CD4-positive, alpha-beta T cell treated with Interleukin-6 at 100 ng/mL for 8 hours (primary cell): Measurements from ENCODE around the gene PM20D1.
A peak's percentile ranks its signal among the peaks of the same experiment; 100 is the strongest.
"Not testable (repeated sequence)": the region's sequence is repeated elsewhere in the genome, so short reads cannot be mapped to it uniquely, and the experiment has no call there.

Source experiments
- DNase-seq: peaks from one replicate; pipeline ENCODE4 v3.0.0-alpha.2; 2020; ENCODE audit warnings: mixed read lengths, low spot score

PM20D1 gene

DNA sequence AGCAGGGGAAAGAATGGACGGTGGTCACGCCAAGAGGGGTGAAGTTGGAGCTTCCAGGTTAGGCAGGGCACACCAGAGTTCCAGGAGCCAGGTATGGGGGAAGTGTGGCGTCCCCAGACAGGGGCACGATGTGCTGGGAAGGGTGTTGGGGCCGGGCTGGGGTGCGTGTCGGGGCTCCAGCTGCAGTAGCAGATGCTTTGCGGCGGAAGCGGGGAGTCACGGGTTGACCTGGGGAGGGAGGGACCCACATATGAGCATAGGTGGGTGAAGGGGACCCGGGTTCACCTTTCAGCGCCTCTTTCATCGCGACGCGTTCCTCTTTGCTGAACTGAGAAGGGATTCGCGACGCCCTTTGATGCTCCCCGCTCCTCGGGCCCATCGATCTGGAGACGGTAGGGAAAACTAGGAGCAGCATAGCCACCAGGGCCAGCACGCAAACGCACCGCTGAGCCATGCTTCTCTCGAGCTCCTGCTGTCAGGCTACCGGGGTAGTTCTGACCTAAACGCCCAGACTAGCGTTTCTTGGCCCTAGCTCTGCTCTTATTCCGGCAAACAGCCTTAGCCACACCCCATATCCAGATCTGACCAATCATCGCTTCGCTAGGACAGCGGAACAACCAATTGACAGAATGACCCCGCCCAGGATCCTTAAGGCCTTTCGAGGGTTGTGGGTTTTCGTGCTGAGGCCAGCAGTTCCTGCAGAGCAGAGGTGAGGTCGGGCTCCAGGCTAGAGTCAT, at the start of gene PM20D1:
TSS of gene PM20D1 (minus strand) at position 514 of the 737 bp plus-strand sequence. CDS start at position 454, 60 bp downstream.
- DNase-seq = peak; percentile 87

DNA sequence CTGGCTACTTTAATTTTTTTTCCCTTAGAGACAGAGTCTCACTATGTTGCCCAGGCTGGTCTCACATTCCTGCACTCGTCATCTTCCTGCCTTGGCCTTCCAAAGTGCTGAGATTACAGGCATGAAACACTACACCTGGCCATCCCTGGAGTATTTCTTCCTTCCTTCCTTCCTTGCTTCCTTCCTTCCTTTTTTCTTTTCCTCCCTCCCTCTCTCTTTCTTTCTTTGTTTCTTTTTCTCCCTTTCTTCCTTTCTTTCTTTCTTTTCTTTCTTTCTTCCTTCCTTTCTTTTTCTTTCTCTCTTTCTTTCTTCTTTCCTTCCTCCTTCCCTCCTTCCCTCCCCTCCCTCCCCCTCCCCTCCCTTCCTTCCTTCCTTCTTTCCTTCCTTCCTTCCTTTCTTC, 46.4 kb upstream of the PM20D1 start:
- DNase-seq = no peak

GRCh38 chr1:205894119-205894518, 44.2 kb upstream of the PM20D1 start:
- DNase-seq = not testable (repeated sequence)

DNA sequence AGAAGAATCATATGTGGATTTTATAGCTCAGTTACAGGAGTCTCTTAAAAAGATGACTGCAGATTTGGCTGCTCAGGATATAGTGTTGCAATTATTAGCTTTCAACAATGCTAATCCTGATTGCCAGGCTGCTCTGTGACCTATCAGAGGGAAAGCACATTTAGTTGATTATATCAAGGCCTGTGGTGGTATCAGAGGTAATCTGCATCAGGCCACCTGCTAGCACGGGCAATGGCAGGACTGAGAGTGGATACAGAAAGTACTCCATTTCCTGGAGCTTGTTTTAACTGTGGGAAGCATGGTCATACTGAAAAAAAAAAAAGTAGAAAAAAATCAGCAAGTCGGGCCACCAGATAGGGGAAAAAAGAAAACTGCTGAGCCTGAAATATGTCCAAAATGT, 42.2 kb upstream of the PM20D1 start:
- DNase-seq = not testable (repeated sequence)

DNA sequence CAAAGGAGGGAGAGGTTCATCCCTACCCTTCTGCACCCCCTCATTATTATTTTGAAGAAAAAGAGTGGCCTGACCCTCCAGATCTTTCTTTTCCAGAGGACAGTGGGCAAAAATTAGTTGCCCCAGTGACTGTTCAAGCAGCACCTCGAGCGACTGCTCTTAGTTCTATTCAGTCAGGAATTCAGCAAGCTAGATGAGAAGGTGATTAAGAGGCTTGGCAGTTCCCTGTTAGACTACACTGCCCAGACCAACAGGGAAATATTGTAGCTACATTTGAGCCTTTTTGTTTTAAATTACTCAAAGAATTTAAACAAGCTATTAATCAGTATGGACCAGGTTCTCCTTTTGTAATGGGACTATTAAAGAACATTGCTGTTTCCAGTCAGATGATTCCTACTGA, 41.5 kb upstream of the PM20D1 start:
- not testable (repeated sequence) for DNase-seq

- not testable (repeated sequence) for DNase-seq
These were observed 40.7 kb upstream of the PM20D1 start for GRCh38 chr1:205890631-205891030.

DNA sequence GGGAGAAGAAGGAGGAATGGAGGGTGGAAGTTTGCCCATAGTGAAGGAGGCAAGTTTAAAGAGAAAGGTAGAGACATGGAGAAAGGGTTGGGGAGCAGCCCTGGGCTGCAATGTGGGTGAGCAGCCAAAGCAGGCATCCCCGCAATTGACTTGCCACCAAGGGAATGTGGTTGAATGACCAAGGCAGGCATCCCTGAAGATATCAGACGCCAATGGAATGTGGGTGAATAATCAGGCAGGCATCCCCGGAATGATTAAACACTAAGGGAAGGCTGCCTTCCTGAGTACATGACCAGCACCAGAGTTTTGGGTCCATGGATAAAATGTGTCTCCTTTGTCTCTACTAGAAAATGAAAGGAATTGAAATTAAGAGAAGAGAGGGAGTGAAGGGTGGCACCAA, 39.8 kb upstream of the PM20D1 start:
- DNase-seq = not testable (repeated sequence)

GRCh38 chr1:205889006-205889405, 39.1 kb upstream of the PM20D1 start:
- DNase-seq = not testable (repeated sequence)

DNA sequence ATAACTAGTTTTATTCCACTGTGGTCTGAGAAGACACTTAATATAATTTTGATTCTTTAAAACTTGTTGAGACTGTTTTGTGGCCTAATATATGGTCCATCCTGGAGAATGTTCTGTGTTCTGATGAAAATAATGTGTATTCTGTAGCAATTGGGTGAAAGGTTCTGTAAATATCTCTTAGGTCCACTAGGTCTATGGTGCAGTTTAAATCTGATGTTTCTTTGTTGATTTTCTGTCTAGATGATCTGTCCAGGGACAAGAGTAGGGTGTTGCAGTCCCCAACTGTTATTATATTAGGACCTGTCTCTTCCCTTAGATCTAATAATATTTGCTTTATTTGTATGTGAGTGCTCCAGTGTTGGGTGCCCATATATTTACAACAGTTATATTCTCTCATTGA, 33.9 kb upstream of the PM20D1 start:
- no peak for DNase-seq

DNA sequence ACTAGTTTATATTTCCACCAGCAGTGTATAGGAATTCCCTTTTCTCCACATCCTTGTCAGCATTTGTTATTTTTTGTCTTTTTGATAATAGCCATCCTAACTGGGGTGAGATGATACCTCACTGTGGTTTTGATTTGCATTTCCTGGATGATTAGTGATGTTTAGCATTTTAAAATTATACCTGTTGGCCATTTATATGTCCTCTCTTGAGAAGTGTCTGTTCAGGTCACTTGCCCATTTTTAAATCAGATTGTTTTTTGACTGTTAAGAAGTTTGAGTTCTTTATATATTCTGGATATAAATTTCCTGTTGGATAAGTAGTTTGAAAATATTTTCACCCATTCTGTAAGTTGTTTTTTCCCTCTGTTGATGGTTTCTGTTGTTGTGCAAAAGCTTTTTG, 31.0 kb upstream of the PM20D1 start:
- DNase-seq = no peak

- no peak for DNase-seq
These were observed 30.0 kb upstream of the PM20D1 start for GRCh38 chr1:205879974-205880373.

DNA sequence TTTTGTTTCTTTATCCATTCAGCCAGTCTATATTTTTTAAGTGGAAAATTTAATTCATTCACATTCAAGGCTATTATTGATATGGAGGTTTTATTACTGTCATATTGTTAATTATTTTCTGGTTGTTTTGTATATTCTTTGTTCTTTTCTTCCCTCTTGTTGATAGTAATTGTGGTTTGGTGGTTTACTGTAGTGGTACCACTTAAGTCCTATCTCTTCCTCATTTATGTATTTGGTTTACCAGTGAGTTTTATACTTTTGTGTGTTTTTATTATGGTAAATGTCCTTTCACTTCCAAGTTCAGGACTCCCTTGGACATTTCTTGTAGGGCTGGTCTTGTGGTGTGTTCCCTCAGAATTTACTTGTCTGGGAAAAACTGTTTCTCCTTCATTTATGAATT, 28.1 kb upstream of the PM20D1 start:
- no peak for DNase-seq

DNA sequence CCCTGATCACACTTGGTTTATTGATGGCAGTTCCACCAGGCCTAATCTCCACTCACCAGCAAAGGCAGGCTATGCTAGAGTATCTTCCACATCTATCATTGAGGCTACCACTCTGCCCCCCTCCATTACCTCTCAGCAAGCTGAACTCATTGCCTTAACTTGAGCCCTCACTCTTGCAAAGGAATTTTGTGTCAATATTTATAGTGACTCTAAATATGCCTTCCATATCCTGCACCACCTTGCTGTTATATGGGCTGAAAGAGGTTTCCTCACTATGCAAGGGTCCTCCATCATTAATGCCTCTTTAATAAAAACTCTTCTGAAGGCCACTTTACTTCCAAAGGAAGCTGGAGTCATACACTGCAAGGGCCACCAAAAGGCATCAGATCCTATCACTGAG, 23.2 kb upstream of the PM20D1 start:
- not testable (repeated sequence) for DNase-seq

DNA sequence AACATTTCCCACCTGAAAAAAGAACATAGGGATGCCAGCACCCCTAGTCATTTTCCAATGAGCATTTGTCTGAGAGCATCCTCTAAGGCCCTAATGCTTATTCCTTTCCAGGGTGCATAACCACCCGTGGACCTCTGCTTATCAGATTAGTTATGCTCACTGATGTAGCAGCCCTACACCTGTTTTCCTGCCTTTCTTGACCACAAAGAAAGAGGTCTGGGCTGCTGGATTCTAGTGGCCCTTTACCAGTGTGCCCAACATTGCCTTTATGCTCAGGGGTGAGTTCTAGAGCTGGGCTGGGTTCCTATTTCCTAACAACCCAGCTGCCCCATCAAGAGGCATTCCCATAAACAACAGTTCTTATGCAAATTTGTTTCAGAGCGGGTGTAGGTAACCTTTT, 20.3 kb upstream of the PM20D1 start:
- no peak for DNase-seq

DNA sequence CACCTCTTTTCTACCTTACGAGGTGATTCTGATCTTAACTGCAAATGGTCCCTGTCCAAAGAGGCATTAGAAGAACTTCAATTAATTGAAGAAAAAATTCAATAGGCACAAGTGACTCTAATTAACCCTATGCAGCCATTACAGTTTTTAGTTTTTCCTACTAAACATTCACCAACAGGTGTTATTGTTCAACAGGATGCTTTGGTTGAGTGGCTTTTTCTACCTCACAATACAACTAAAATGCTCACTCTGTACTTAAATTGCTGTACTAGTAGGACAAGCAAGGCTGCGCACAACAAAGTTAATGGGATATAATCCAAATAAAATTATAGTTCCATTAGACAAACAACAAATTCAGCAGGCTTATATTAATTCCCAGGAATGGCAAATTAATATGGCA, 11.6 kb upstream of the PM20D1 start:
- DNase-seq = no peak

- no peak for DNase-seq
These were observed 8.4 kb upstream of the PM20D1 start for GRCh38 chr1:205858141-205858961.

- DNase-seq = not testable (repeated sequence)
These were observed 7.6 kb upstream of the PM20D1 start for GRCh38 chr1:205857501-205857900.

GRCh38 chr1:205856433-205856832, 6.5 kb upstream of the PM20D1 start:
- DNase-seq = no peak

DNA sequence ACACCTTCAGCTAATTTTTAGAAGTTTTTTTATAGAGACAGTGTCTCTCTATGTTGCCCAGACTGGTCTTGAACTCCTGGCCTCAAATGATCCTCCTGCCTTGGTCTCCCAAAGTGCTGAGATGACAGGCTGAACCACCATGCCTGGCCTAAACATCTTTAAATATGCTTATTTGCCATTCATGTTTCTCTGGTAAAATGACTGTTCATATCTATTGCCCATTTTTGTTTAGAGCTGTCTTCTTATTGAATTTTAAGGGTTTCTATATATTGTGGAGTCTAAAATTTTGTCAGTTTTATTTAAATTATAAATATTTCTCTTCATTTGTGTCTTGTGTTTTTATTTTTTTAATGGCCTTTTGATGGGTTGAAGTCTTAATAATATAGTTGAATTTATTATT, 3.0 kb upstream of the PM20D1 start:
- DNase-seq = no peak

DNA sequence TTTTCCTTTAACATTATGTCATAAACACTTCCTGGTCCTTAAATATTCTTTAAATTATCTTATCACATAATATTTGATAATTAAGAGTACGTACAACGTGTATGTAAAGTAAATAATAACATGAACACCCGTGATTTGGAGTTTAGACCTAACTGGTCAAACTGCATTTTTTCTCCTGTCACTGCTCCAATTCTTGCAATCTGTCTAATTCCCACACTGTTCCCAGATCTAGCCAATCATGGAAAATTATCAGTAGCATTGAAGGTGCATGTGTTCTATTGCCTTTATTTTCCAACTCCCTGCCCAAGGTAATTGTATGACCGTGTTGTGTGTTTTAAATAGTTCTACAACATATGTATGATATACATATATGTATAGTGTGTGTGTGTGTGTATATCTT, 2.1 kb upstream of the PM20D1 start:
- DNase-seq = no peak

GRCh38 chr1:205843036-205843859, 6.7 kb downstream of the PM20D1 start:
- no peak for DNase-seq

DNA sequence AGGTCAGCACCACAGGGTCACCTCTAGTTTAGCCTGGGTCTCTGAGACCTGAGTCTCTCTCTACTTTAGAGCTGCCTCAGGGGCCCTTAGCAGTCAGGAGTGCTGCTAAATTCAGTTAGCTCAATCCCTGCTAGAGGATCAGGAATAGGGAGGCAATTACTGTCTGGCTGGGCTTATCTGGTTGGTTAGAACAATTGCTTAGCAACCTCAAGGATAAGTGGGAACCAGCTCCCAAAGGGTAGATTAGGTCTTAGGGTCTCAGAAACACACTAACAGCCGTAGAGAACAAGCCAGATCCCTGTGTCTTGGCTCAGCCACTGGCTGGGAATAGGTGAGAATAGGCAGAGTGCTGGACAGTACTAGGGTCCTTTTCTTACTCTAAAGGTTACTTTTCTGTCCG, 7.7 kb downstream of the PM20D1 start:
- no peak for DNase-seq
